GM12864 (cell line): ENCODE measurements around the gene CPNE6.
A peak's percentile ranks its signal among the peaks of the same experiment; 100 is the strongest.

Experiments
- DNase-seq: peaks from one replicate; pipeline ENCODE4 v3.0.0-alpha.2; 2011; ENCODE audit warnings: low read depth
- H3K4me3 ChIP-seq: 2 replicates; pipeline ENCODE4 v1.5.1; 2011; ENCODE audit warnings: mild to moderate bottlenecking, low read depth, low read length, control low read depth
- TF ChIP-seq, protein P1 (sequence below): IDR thresholded peaks from 2 replicates; pipeline ENCODE4 v1.5.1; 2011; ENCODE audit warnings: low read depth, mild to moderate bottlenecking, moderate library complexity, low read length, control low read depth, inconsistent platforms; ENCODE audit errors: missing control alignments

Gene CPNE6

DNA sequence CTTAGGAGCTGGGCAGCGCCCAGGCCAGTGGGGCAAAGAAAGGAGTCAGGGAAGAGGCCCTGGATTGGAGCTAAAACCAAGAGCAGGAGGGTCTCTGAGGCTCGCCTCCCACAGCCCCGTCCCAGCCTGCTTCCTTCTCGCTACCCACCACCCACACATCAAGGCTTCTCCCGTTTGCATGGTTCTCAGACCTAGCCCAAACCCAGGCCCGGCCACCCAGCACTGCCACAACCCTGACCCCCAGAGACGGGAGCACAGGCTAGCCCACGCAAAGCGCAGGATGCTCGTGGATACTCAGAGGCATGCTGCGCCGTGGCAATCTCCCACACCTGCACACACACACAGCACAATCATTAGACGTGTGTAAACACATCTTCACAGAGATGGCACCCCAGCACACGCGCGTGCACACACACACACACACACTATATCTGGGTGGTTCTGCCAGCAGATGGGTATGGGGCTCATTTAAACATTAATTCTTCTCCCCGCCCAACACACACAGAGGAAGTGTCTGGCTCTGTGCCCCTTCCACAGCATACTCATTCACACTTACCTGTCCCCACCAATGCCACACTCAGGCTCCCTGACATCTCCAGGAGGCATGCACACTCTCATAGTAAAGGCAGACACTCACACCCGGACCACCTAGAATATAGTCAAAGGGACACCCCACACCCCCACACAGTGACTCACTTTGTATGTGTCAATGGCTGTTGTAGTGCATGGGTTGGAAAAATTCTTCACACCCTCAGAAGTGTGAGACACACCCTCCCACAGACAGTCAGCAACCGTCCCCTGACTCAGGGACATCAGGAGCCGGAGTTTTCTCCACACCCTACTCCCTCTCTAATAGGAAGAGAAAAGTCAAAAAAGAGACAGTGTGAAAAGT lies 18.5 kb upstream of the CPNE6 start:
- TF ChIP-seq, protein P1, sequence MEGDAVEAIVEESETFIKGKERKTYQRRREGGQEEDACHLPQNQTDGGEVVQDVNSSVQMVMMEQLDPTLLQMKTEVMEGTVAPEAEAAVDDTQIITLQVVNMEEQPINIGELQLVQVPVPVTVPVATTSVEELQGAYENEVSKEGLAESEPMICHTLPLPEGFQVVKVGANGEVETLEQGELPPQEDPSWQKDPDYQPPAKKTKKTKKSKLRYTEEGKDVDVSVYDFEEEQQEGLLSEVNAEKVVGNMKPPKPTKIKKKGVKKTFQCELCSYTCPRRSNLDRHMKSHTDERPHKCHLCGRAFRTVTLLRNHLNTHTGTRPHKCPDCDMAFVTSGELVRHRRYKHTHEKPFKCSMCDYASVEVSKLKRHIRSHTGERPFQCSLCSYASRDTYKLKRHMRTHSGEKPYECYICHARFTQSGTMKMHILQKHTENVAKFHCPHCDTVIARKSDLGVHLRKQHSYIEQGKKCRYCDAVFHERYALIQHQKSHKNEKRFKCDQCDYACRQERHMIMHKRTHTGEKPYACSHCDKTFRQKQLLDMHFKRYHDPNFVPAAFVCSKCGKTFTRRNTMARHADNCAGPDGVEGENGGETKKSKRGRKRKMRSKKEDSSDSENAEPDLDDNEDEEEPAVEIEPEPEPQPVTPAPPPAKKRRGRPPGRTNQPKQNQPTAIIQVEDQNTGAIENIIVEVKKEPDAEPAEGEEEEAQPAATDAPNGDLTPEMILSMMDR = no peak
- H3K4me3 ChIP-seq = peak overlapping the region; percentile 63

DNA sequence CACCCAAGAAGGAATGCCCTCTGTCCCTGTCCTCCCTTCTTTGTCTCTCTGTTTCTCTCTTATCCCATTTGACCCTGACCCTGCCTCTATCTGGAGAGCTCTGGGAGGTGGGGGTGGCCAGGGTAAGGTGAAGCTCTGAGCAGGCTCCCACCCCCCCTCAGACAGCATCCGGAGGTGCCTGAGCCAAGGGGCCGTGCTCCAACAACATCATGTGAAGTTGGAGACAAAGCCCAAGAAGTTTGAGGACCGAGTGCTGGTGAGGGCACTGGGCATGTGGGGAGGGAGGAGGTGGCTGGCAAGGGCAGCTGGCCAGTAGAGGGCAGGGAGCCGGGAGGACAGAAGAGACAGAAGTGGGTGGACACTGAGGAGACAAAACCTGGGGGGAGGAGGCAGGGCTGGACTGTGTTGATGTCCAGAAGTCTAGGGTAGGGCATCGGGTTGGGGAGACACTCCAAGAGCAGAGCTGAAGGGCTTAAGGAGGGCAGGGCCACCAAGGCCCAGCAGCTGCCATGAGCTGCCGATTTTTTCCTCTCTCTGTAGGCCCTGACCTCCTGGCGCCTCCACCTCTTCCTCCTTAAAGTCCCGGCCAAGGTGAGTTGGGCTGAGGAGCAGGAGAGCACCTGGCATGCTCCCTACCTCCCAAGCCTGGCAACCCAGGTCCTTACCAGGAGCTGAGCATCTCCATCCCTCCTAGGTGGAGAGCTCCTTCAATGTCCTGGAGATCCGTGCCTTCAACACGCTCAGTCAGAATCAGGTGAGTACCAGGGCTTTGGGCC lies 17.6 kb upstream of the CPNE6 start:
- no peak for DNase-seq
- TF ChIP-seq, protein P1 = no peak

More for the DNA sequence above, 18.5 kb upstream of the CPNE6 start:
- no peak for DNase-seq

DNA sequence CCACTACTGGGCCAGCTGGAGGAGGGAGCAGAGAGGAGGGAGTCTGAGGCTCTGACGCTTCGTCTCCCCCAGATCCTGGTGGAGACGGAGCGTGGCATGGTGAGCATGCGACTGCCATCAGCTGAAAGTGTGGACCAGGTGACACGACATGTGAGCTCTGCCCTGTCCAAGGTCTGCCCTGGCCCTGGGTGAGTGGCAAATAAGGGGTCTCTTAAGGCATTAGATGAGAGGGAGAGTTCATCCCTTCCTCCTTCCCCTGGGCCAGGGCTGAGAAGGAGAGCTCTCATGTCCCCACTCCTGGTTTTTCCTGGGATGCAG lies 17.1 kb upstream of the CPNE6 start:
- TF ChIP-seq, protein P1 = no peak
- DNase-seq = no peak
- no peak overlapping the region for H3K4me3 ChIP-seq

More for the DNA sequence above, 17.6 kb upstream of the CPNE6 start:
- no peak overlapping the region for H3K4me3 ChIP-seq

DNA sequence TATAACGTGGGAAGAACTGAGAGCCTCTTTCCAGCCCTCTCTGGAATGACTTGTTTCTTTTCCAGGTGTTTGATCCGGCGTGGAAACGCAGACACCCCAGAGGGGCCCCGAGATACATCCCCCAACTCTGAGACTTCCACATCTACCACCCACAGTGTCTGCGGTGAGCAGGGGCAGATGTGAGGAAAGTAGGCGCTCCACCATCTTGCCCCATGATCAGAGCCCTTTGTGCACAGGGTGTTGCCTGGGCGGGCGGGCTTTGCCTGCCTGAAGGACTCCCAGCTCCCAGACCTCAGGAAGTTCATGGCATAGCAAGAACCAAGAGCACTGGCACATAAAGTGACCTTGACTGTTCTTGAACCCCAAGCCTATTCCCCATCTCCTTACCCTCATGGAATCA lies 16.7 kb upstream of the CPNE6 start:
- TF ChIP-seq, protein P1 = no peak
- no peak overlapping the region for H3K4me3 ChIP-seq
- DNase-seq = no peak

DNA sequence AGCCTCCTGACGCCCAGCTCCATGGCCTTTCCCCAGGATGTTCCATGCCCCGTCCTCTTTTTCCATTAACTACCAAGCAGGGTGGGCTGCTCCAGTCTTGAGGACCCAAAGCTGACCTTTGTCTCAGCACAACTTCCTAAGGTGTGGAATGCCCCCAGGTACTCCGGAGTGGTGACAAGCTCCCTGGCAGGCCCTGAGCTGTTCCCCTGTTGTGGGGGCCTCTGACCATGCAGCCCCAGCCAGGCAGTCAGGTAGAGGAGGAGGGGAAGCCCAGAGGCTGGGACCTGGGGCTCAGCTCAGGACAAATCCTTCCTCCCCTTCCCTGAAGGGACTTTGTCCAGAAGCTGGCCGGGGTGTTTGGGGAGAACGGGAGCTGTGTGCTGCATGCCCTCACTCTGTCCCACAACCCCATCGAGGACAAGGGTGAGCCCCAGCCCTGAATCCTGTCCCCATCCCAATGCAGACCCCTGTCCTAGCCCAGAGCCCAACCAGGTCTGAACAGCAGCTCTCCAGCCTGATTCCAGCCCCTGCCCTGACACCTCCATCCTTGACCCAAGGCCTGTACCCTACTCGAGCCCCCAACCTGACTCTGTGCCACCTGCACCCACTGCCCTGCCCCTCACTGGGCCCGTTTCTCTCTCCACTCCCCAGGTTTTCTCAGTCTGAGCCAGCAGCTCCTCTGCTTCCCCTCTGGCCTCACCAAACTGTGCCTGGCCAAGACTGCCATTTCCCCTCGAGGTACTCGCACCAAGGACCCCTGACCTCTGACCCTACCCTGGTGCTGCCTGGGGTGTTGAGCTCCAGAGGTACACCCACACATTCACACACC lies 15.2 kb upstream of the CPNE6 start:
- no peak for DNase-seq
- TF ChIP-seq, protein P1 = no peak
- no peak overlapping the region for H3K4me3 ChIP-seq

DNA sequence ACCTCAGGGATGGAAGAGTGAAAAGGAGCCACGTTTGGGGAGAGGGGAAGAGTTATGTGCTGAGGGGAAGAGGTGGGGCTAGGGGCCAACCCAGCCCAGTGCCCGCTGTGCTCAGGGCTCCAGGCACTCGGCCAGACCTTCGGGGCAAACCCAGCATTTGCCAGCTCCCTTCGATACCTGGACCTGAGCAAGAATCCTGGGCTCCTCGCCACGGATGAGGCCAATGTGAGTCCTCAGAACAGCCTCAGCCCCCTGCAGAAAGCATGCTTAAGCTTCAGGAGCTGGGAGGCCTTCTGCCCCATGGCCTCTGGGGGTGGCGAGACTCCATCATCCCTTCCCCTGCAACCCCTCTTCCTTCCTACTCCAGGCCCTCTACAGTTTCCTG lies 14.6 kb upstream of the CPNE6 start:
- TF ChIP-seq, protein P1 = no peak
- no peak overlapping the region for H3K4me3 ChIP-seq
- no peak for DNase-seq
